H1 (cell line): Measurements from ENCODE around the gene ZFPL1. TPM values are rescaled to one million over a fixed set of nuclear protein-coding genes. Genes with fewer than 3 reads are reported as not detected.
A peak's percentile ranks its signal among the peaks of the same experiment; 100 is the strongest.

Experiments
- CTCF ChIA-PET: fragments of 300-600 bp; sonication (Branson Sonifier 250); formaldehyde crosslinking; loops from one replicate; lab custom pipeline; 2021; ENCODE audit not compliant: partially characterized antibody; lab: Charles Lee
- POLR2A ChIA-PET: fragments of 300-600 bp; sonication (Branson Sonifier 250); formaldehyde crosslinking; loops from one replicate; lab custom pipeline; 2021; ENCODE audit warnings: inconsistent platforms; ENCODE audit not compliant: partially characterized antibody; lab: Charles Lee
- DNase-seq, 2 experiments: peaks; one replicate each; pipeline versions ENCODE4 v3.0.0 to v3.0.0-alpha.2; 2010 to 2022; ENCODE audit warnings: low spot score in 2 of 2, low read depth in 1 of 2, mixed read lengths in 1 of 2
- FAIRE-seq: peaks from 2 replicates; lab custom pipeline; 2011; peaks lifted over from hg19 to GRCh38; lab: Jason Lieb, UNC
- H2AFZ ChIP-seq: 2 replicates; pipeline ENCODE4 v1.8.1; 2012; ENCODE audit warnings: low read length, inconsistent platforms
- H2AK5ac ChIP-seq: 2 replicates; pipeline ENCODE4 v1.6.1; 2013; ENCODE audit warnings: low read depth, low read length
- H2BK120ac ChIP-seq: replicated peaks from 2 replicates; pipeline ENCODE3; 2013; ENCODE audit warnings: low read depth, low read length, inconsistent platforms
- H2BK12ac ChIP-seq: 2 replicates; pipeline ENCODE4 v1.6.1; 2013; ENCODE audit warnings: low read depth, low read length
- H2BK15ac ChIP-seq: 2 replicates; pipeline ENCODE4 v1.6.1; 2013; ENCODE audit warnings: low read length
- H2BK20ac ChIP-seq: 2 replicates; pipeline ENCODE4 v1.6.1; 2013; ENCODE audit warnings: low read length
- H2BK5ac ChIP-seq: 2 replicates; pipeline ENCODE4 v1.6.1; 2013; ENCODE audit warnings: low read depth, low read length
- H3K14ac ChIP-seq: 2 replicates; pipeline ENCODE4 v1.6.1; 2013; ENCODE audit warnings: inconsistent platforms; ENCODE audit not compliant: insufficient read length
- H3K18ac ChIP-seq: 2 replicates; pipeline ENCODE4 v1.6.1; 2013; ENCODE audit warnings: low read length; ENCODE audit errors: extremely low read depth
- H3K23ac ChIP-seq: 2 replicates; pipeline ENCODE4 v1.6.1; 2013; ENCODE audit warnings: inconsistent platforms; ENCODE audit not compliant: insufficient read length
- H3K23me2 ChIP-seq: 2 replicates; pipeline ENCODE4 v1.6.1; 2013; ENCODE audit warnings: low read depth, low read length
- H3K27ac ChIP-seq: 2 replicates; pipeline ENCODE4 v1.6.1; 2011; ENCODE audit warnings: low read depth, low read length, inconsistent platforms
- H3K27me3 ChIP-seq, 4 experiments: replicated peaks in 1 of 4; 1 replicate in 1 of 4; 2 replicates in 3 of 4; pipeline versions ENCODE4 v1.6.1 to v1.8.1; 2011 to 2013; ENCODE audit warnings: low read length in 3 of 4, mild to moderate bottlenecking in 3 of 4, inconsistent platforms in 2 of 4, mixed read lengths in 2 of 4, moderate library complexity in 1 of 4; ENCODE audit not compliant: control insufficient read depth in 3 of 4, insufficient read depth in 3 of 4; ENCODE audit errors: extremely low read depth in 1 of 4
- H3K36me3 ChIP-seq, 4 experiments: 2 replicates each; pipeline versions ENCODE4 v1.6.1 to v1.8.1; 2011 to 2013; ENCODE audit warnings: mild to moderate bottlenecking in 4 of 4, low read length in 3 of 4, moderate library complexity in 2 of 4, control low read depth in 1 of 4, inconsistent platforms in 1 of 4; ENCODE audit not compliant: insufficient read depth in 4 of 4, control insufficient read depth in 2 of 4
- H3K4ac ChIP-seq: replicated peaks from 2 replicates; pipeline ENCODE3; 2013; ENCODE audit warnings: low read length, low read depth, mixed read lengths, inconsistent platforms; ENCODE audit not compliant: insufficient read length
- H3K4me1 ChIP-seq, 4 experiments: replicated peaks in 1 of 4; 1 replicate in 1 of 4; 2 replicates in 3 of 4; pipeline versions ENCODE4 v1.6.1 to v1.8.1; 2011 to 2013; ENCODE audit warnings: low read length in 3 of 4, inconsistent platforms in 2 of 4, mixed read lengths in 1 of 4; ENCODE audit not compliant: insufficient read depth in 4 of 4, control insufficient read depth in 3 of 4
- H3K4me2 ChIP-seq, 2 experiments: 2 replicates each; pipeline versions ENCODE4 v1.6.1 to v1.8.1; 2011 to 2013; ENCODE audit warnings: low read depth in 2 of 2, low read length in 2 of 2, control low read depth in 1 of 2, inconsistent platforms in 1 of 2, mild to moderate bottlenecking in 1 of 2; ENCODE audit not compliant: insufficient read depth in 1 of 2
- H3K4me3 ChIP-seq, 4 experiments: fragments of 200-600, 300-600 bp in 1 of 4; sonication (generic), shearing (Covaris generic), sonication (Bioruptor Twin) in 1 of 4; 2 replicates each; pipeline versions ENCODE4 v1.5.1 to v1.8.1; 2011 to 2016; ENCODE audit warnings: low read length in 4 of 4, low read depth in 3 of 4, control low read depth in 2 of 4, inconsistent platforms in 2 of 4, mild to moderate bottlenecking in 2 of 4, mixed read lengths in 1 of 4, moderate library complexity in 1 of 4; ENCODE audit not compliant: insufficient read depth in 2 of 4; ENCODE audit errors: extremely low read depth in 1 of 4
- H3K56ac ChIP-seq: replicated peaks from 2 replicates; pipeline ENCODE3; 2013; ENCODE audit warnings: low read depth, mild to moderate bottlenecking, mixed read lengths, low read length, inconsistent platforms; ENCODE audit not compliant: insufficient read length
- H3K79me1 ChIP-seq: 2 replicates; pipeline ENCODE4 v1.6.1; 2013; ENCODE audit warnings: low read depth, low read length, control low read depth
- H3K79me2 ChIP-seq, 2 experiments: 2 replicates each; pipeline versions ENCODE4 v1.6.1 to v1.8.1; 2012 to 2013; ENCODE audit warnings: low read length in 2 of 2, mild to moderate bottlenecking in 2 of 2, inconsistent platforms in 1 of 2; ENCODE audit not compliant: insufficient read depth in 2 of 2, control insufficient read depth in 1 of 2
- H3K9ac ChIP-seq, 4 experiments: replicated peaks in 1 of 4; 1 replicate in 1 of 4; 2 replicates in 3 of 4; pipeline versions ENCODE4 v1.6.1 to v1.8.1; 2011 to 2013; ENCODE audit warnings: low read depth in 3 of 4, low read length in 3 of 4, control low read depth in 2 of 4, mild to moderate bottlenecking in 2 of 4, moderate library complexity in 2 of 4, inconsistent platforms in 1 of 4; ENCODE audit errors: extremely low read depth in 1 of 4
- H3K9me3 ChIP-seq, 2 experiments: 2 replicates each; pipeline versions ENCODE4 v1.6.1 to v1.8.1; 2012 to 2013; ENCODE audit warnings: mild to moderate bottlenecking in 2 of 2, moderate library complexity in 2 of 2, control low read depth in 1 of 2, inconsistent platforms in 1 of 2, low read depth in 1 of 2, low read length in 1 of 2, mixed read lengths in 1 of 2; ENCODE audit not compliant: insufficient read depth in 2 of 2
- H4K20me1 ChIP-seq, 2 experiments: replicated peaks in 1 of 2; 2 replicates each; pipeline versions ENCODE3 to v1.8.1; 2011 to 2013; ENCODE audit warnings: inconsistent platforms in 2 of 2, low read length in 2 of 2, mild to moderate bottlenecking in 1 of 2; ENCODE audit not compliant: insufficient read depth in 2 of 2, control insufficient read depth in 1 of 2
- H4K5ac ChIP-seq: 2 replicates; pipeline ENCODE4 v1.6.1; 2013; ENCODE audit warnings: low read length, low read depth, mixed read lengths, inconsistent platforms; ENCODE audit not compliant: insufficient read length
- H4K8ac ChIP-seq: 2 replicates; pipeline ENCODE4 v1.8.0; 2013; ENCODE audit warnings: mild to moderate bottlenecking, moderate library complexity, low read length, inconsistent platforms; ENCODE audit not compliant: insufficient read depth; ENCODE audit errors: extremely low read depth
- H4K91ac ChIP-seq: replicated peaks from 2 replicates; pipeline ENCODE3; 2013; ENCODE audit warnings: low read length, mixed read lengths, inconsistent platforms; ENCODE audit not compliant: insufficient read length
- CHD1 ChIP-seq: IDR thresholded peaks from 2 replicates; pipeline ENCODE4 v1.6.1; 2012; ENCODE audit warnings: low read depth, low read length, improper control_type of control experiment
- FOSL1 ChIP-seq: IDR thresholded peaks from 2 replicates; pipeline ENCODE4 v1.6.1; 2011; ENCODE audit warnings: mild to moderate bottlenecking, low read depth, low read length, moderate library complexity; ENCODE audit not compliant: insufficient read depth
- JUN ChIP-seq: IDR thresholded peaks from 2 replicates; pipeline ENCODE4 v1.6.1; 2011; ENCODE audit warnings: low read depth, mild to moderate bottlenecking, improper control_type of control experiment, low read length
- MAFK ChIP-seq: IDR thresholded peaks from 2 replicates; pipeline ENCODE4 v1.6.1; 2012; ENCODE audit warnings: low read depth, mild to moderate bottlenecking, improper control_type of control experiment, low read length
- RAD21 ChIP-seq, 2 experiments: IDR thresholded peaks in 1 of 2; conservative IDR thresholded peaks in 1 of 2; 2 replicates each; pipeline ENCODE4 v1.6.1; 2011; ENCODE audit warnings: low read depth in 2 of 2, low read length in 2 of 2, improper control_type of control experiment in 1 of 2, inconsistent platforms in 1 of 2, mild to moderate bottlenecking in 1 of 2, moderate library complexity in 1 of 2
- RBBP5 ChIP-seq: IDR thresholded peaks from 2 replicates; pipeline ENCODE4 v1.7.1; 2012; ENCODE audit warnings: low read depth, mild to moderate bottlenecking, inconsistent platforms, low read length, moderate library complexity, borderline replicate concordance
- SIRT6 ChIP-seq: IDR thresholded peaks from one replicate; pipeline ENCODE4 v1.7.1; 2012; ENCODE audit warnings: low read length, inconsistent platforms
- SIX5 ChIP-seq: IDR thresholded peaks from 2 replicates; pipeline ENCODE4 v1.6.1; 2011; ENCODE audit warnings: mild to moderate bottlenecking, low read depth, low read length
- SP2 ChIP-seq: IDR thresholded peaks from 2 replicates; pipeline ENCODE4 v1.6.1; 2012; ENCODE audit warnings: mild to moderate bottlenecking, low read length, inconsistent platforms
- SRF ChIP-seq: IDR thresholded peaks from 2 replicates; pipeline ENCODE4 v1.6.1; 2011; ENCODE audit warnings: mild to moderate bottlenecking, low read depth, low read length, moderate library complexity
- SUZ12 ChIP-seq: fragments of 200-600 bp; sonication (generic); IDR thresholded peaks from 2 replicates; pipeline ENCODE4 v1.6.1; 2012; ENCODE audit warnings: mild to moderate bottlenecking, inconsistent platforms, low read length, moderate library complexity, mixed read lengths
- WGBS, 2 experiments: shearing (Covaris generic) in 1 of 2; methylation state at CpG; one replicate each; pipeline versions ENCODE4 v1.1.6 to v1.1.7; 2013 to 2015; ENCODE audit warnings: low lambda C conversion rate in 2 of 2, mixed read lengths in 2 of 2, inconsistent platforms in 1 of 2, low coverage in 1 of 2, missing lambda C conversion rate in 1 of 2; ENCODE audit not compliant: insufficient replicate concordance in 2 of 2, insufficient coverage in 1 of 2, insufficient read length in 1 of 2; ENCODE audit errors: extremely low coverage in 1 of 2, missing lambda C conversion rate in 1 of 2; 5-methylcytosine and 5-hydroxymethylcytosine counted together
- polyA plus RNA-seq, 7 experiments: library from polyadenylated mRNA; depleted of rRNA in 3 of 7; stranded (reverse) in 5 of 7; unstranded in 2 of 7; fragments of >200 nt in 5 of 7; fragments of 200-250 nt in 2 of 7; gene quantifications; 1 replicate in 5 of 7; 2 replicates in 1 of 7; 4 replicates in 1 of 7; pipeline versions ENCODE4 v1.2.1 to v1.2.3, GENCODE V29; 2011 to 2013; ENCODE audit warnings: missing spikeins in 2 of 7, mixed read lengths in 2 of 7
- total RNA-seq: library from RNA; stranded (reverse); fragmentation: NEBNext Ultra II Directional; extraction: Animal tissue kit (Norgen Biotek cat#: 25700); gene quantifications from 2 replicates; pipeline ENCODE4 v1.2.1, GENCODE V29; 2021
- TF ChIP-seq, protein P1 (sequence below): IDR thresholded peaks from 2 replicates; pipeline ENCODE4 v1.6.1; 2011; ENCODE audit warnings: low read depth, mild to moderate bottlenecking, low read length; ENCODE audit not compliant: insufficient read depth

The ZFPL1 gene
- total and polyA plus RNA-seq, 2 of the 8 experiments (the other 6 are each of a cell fraction or from before 2014, with no cell fraction given) = 21.5 to 76.8 TPM

DNA sequence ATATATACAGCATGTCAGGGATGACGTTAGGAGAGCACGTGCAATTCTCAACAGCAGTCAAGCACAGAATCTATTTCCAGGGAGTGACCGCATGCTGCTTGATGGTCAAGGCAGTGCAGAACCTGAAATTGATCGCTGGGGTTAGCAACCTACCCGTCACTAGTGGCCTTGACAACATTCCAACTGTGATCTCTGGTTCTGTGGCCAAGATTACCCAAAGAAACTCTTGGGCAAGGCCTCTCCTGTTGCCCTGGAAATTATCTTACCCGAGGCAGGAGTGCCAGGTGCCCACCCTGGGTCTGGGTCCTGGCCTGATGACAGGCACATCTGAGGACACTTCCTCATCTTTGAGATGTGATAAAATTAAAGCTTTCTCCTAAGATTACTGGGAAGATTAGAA is 29.8 kb downstream of the ZFPL1 start:
- Histone ChIP-seq H3K14ac (no peak overlapping the region), H4K91ac (no peak overlapping the region), H2BK12ac (no peak overlapping the region), H3K9me3 (no peaks in the 10 kb centered on the region), H3K79me1 (peaks cover 8% of the 10 kb centered on the region), H3K18ac (no peak overlapping the region), H3K23ac (no peak overlapping the region), H2BK120ac (no peak overlapping the region), H3K36me3 (peaks cover 0 to 10% (median 3%) of the 10 kb centered on the region in 4 experiments; a peak in 2 of 8 replicates), H3K4me2 (peak overlapping the region; percentile 71 to 95; a peak in 2 of 4 replicates), H3K4me1 (peaks cover 2 to 26% (median 19%) of the 10 kb centered on the region in 4 experiments), H4K8ac (no peak overlapping the region), H3K4ac (no peak overlapping the region), H2BK15ac (no peak overlapping the region), H4K20me1 (peaks cover 4 to 20% of the 10 kb centered on the region in 2 experiments), H2AK5ac (no peak overlapping the region), H3K4me3 (peak overlapping the region in 1 of 4 experiments; percentile 90; a peak in 1 of 8 replicates), H2BK20ac (no peak overlapping the region), H3K27ac (no peak overlapping the region), H3K56ac (no peak overlapping the region), H2AFZ (no peak overlapping the region), H3K79me2 (peaks cover 0 to 6% of the 10 kb centered on the region in 2 experiments; a peak in 1 of 4 replicates), H2BK5ac (no peak overlapping the region), H4K5ac (no peak overlapping the region), H3K27me3 (no peaks in the 10 kb centered on the region), H3K23me2 (peaks cover 17% of the 10 kb centered on the region; the same call in 1 of the 2 replicates), H3K9ac (no peak overlapping the region)
- FAIRE-seq = no peak
- TF ChIP-seq SP2 = no peak
- TF ChIP-seq JUN = no peak
- TF ChIP-seq SIX5 = no peak
- no peak for TF ChIP-seq FOSL1
- no peak for TF ChIP-seq SUZ12
- TF ChIP-seq, protein P1, sequence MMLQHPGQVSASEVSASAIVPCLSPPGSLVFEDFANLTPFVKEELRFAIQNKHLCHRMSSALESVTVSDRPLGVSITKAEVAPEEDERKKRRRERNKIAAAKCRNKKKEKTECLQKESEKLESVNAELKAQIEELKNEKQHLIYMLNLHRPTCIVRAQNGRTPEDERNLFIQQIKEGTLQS = no peak
- no peak for TF ChIP-seq RBBP5
- no peak for TF ChIP-seq RAD21 (IDR thresholded peaks at IDR 0.05 in 1 of 2, conservative IDR thresholded peaks at IDR 0.05 in 1 of 2; ENCODE audit: low read depth in 2 of 2, low read length in 2 of 2)
- no peak for TF ChIP-seq CHD1
- no peak for TF ChIP-seq SRF
- no peak for TF ChIP-seq MAFK
- TF ChIP-seq SIRT6 = no peak
- ChIA-PET CTCF (interaction anchor here (1.3 to 7.9 kb wide), 8 partner anchors 8 to 264 kb away, joined by 4 to 85 read pairs (median 10); partner anchors contain the start of genes CAPN1, FAU and MRPL49), POLR2A (interaction anchor here (1.1 to 17.4 kb wide), 14 partner anchors 8 to 266 kb away, joined by 3 to 305 read pairs (median 6); partner anchors contain the start of genes ARL2, CAPN1, FAU and MRPL49)
- WGBS, 2 experiments = 91% methylated on average over 6 of the region's 6 CpGs; no CpG with 5 or more reads in 1 of the 2 experiments
- no peak for DNase-seq
